MM.1S (cell line): Measurements from ENCODE around the gene DHX32.
A peak's percentile ranks its signal among the peaks of the same experiment; 100 is the strongest.

Experiments
- DNase-seq: peaks from one replicate; pipeline ENCODE4 v3.0.0-alpha.2; 2015
- H2AFZ ChIP-seq: fragments of 300-600 bp; sonication (generic); 2 replicates; pipeline ENCODE4 v1.6.0; 2016; ENCODE audit warnings: antibody characterized with exemption, low read length
- H3F3A ChIP-seq: fragments of 300-600 bp; sonication (generic); 2 replicates; pipeline ENCODE4 v1.6.1; 2016; ENCODE audit warnings: mild to moderate bottlenecking, antibody characterized with exemption, low read length, moderate library complexity, mixed read lengths; ENCODE audit not compliant: insufficient read depth
- H3K27ac ChIP-seq: fragments of 300-600 bp; sonication (generic); 2 replicates; pipeline ENCODE4 v1.5.1; 2016; ENCODE audit warnings: mild to moderate bottlenecking, low read length
- H3K27me3 ChIP-seq: fragments of 300-600 bp; sonication (generic); replicated peaks from 2 replicates; pipeline ENCODE4 v1.6.0; 2016; ENCODE audit warnings: low read length; ENCODE audit not compliant: insufficient read depth
- H3K36me3 ChIP-seq: fragments of 300-600 bp; sonication (generic); replicated peaks from 2 replicates; pipeline ENCODE4 v1.6.1; 2016; ENCODE audit warnings: mild to moderate bottlenecking, low read length, mixed read lengths; ENCODE audit not compliant: insufficient read depth
- H3K4me1 ChIP-seq: fragments of 300-600 bp; sonication (generic); 2 replicates; pipeline ENCODE4 v1.6.1; 2016; ENCODE audit warnings: low read length, mixed read lengths
- H3K4me2 ChIP-seq: fragments of 300-600 bp; sonication (generic); 2 replicates; pipeline ENCODE4 v1.6.0; 2016; ENCODE audit warnings: low read depth, low read length
- H3K4me3 ChIP-seq: fragments of 300-600 bp; sonication (generic); 2 replicates; pipeline ENCODE4 v1.5.1; 2016; ENCODE audit warnings: low read length, mixed read lengths
- H3K79me2 ChIP-seq: fragments of 300-600 bp; sonication (generic); 2 replicates; pipeline ENCODE4 v1.6.1; 2016; ENCODE audit warnings: mixed run types, low read length, mixed read lengths
- H3K9ac ChIP-seq: fragments of 300-600 bp; sonication (generic); 2 replicates; pipeline ENCODE4 v1.6.1; 2016; ENCODE audit warnings: low read length, mixed read lengths
- H3K9me2 ChIP-seq: fragments of 300-600 bp; sonication (generic); replicated peaks from 2 replicates; pipeline ENCODE4 v1.6.1; 2016; ENCODE audit warnings: mild to moderate bottlenecking, low read length, mixed read lengths; ENCODE audit not compliant: insufficient read depth
- H3K9me3 ChIP-seq: fragments of 300-600 bp; sonication (generic); replicated peaks from 2 replicates; pipeline ENCODE4 v1.6.1; 2016; ENCODE audit warnings: mild to moderate bottlenecking, low read length, mixed read lengths; ENCODE audit not compliant: insufficient read depth
- H4K20me1 ChIP-seq: fragments of 300-600 bp; sonication (generic); 2 replicates; pipeline ENCODE4 v1.6.1; 2016; ENCODE audit warnings: mild to moderate bottlenecking, low read length, moderate library complexity, mixed read lengths; ENCODE audit not compliant: insufficient read depth
- EZH2 ChIP-seq: fragments of 300-600 bp; sonication (generic); optimal IDR thresholded peaks from 2 replicates; pipeline ENCODE3; 2017; ENCODE audit warnings: low read depth, mild to moderate bottlenecking, antibody characterized with exemption, low read length, mixed read lengths
- EZH2phosphoT487 ChIP-seq: fragments of 300-600 bp; sonication (generic); IDR thresholded peaks from 2 replicates; pipeline ENCODE4 v1.6.1; 2018; ENCODE audit warnings: antibody characterized with exemption, low read length
- TF ChIP-seq, protein P1 (sequence below): fragments of 300-600 bp; sonication (generic); IDR thresholded peaks from 2 replicates; pipeline ENCODE4 v1.5.1; 2016; ENCODE audit warnings: antibody characterized with exemption, low read length, mixed read lengths

Gene DHX32

DNA sequence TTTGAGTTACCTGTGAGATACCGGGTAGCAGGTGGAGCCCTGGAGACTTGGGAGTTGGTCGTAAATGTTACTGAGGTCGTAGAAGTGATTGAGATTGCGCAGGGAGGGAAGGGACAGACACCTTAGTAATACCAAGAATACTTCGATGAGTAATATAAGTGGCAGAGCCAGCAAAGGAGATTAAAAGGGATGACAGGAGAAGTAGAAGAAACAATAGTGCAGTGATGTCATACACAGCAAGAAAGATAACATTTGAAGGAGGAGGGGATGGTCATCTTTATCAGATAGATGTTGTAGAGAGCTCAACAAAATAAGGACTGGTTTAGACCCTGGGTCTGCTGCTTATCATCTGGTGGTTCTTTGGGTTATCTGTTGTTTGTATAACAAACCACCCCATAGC is 52.8 kb downstream of the DHX32 start:
- Histone ChIP-seq H3K79me2 (peaks cover 64% of the 10 kb centered on the region), H3K4me1 (peaks cover 37% of the 10 kb centered on the region), H3K36me3 (peaks cover 18% of the 10 kb centered on the region), H3K4me3 (no peak overlapping the region), H3K9me3 (no peaks in the 10 kb centered on the region), H2AFZ (no peak overlapping the region), H3K9me2 (no peaks in the 10 kb centered on the region), H3K4me2 (no peak overlapping the region), H4K20me1 (no peaks in the 10 kb centered on the region; the same call in 1 of the 2 replicates), H3K27me3 (no peaks in the 10 kb centered on the region), H3K27ac (peak overlapping the region; percentile 38; the same call in 1 of the 2 replicates), H3K9ac (no peak overlapping the region), H3F3A (no peaks in the 10 kb centered on the region)
- no peak for DNase-seq
- TF ChIP-seq, protein P1, sequence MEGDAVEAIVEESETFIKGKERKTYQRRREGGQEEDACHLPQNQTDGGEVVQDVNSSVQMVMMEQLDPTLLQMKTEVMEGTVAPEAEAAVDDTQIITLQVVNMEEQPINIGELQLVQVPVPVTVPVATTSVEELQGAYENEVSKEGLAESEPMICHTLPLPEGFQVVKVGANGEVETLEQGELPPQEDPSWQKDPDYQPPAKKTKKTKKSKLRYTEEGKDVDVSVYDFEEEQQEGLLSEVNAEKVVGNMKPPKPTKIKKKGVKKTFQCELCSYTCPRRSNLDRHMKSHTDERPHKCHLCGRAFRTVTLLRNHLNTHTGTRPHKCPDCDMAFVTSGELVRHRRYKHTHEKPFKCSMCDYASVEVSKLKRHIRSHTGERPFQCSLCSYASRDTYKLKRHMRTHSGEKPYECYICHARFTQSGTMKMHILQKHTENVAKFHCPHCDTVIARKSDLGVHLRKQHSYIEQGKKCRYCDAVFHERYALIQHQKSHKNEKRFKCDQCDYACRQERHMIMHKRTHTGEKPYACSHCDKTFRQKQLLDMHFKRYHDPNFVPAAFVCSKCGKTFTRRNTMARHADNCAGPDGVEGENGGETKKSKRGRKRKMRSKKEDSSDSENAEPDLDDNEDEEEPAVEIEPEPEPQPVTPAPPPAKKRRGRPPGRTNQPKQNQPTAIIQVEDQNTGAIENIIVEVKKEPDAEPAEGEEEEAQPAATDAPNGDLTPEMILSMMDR, result no peak

DNA sequence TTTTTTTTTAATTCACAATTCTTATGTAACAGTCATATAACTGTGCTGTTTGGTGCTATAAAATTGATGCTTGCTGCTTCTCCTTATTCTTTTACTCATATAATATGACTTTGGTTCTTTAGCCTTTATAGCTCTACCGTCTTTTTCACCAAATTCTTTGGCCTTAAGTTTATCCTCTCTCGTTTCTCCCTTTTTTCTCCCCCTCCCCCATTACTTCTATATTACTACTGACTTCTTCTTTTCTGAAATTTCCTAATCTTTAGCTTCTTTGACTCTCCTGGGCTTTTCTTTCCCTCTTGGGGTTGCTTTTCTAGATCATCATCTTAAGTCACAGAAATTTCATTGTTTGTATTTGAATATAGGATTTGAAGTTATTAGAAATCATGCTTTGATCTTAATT is 54.0 kb downstream of the DHX32 start:
- Histone ChIP-seq H4K20me1 (no peaks in the 10 kb centered on the region; the same call in 1 of the 2 replicates), H3F3A (0 out of 2 replicates have a peak, but pooled peaks cover under 1% of the 10 kb centered on the region), H3K27me3 (no peaks in the 10 kb centered on the region), H3K79me2 (peaks cover 76% of the 10 kb centered on the region), H3K4me2 (no peak overlapping the region), H3K9me3 (no peaks in the 10 kb centered on the region), H3K27ac (no peak overlapping the region), H3K4me3 (no peak overlapping the region), H3K36me3 (peaks cover 15% of the 10 kb centered on the region), H3K4me1 (peaks cover 38% of the 10 kb centered on the region), H2AFZ (no peak overlapping the region), H3K9ac (no peak overlapping the region), H3K9me2 (no peaks in the 10 kb centered on the region)
- DNase-seq, result no peak
- TF ChIP-seq, protein P1, result no peak
- TF ChIP-seq EZH2phosphoT487, result no peak
- TF ChIP-seq EZH2, result no peak

DNA sequence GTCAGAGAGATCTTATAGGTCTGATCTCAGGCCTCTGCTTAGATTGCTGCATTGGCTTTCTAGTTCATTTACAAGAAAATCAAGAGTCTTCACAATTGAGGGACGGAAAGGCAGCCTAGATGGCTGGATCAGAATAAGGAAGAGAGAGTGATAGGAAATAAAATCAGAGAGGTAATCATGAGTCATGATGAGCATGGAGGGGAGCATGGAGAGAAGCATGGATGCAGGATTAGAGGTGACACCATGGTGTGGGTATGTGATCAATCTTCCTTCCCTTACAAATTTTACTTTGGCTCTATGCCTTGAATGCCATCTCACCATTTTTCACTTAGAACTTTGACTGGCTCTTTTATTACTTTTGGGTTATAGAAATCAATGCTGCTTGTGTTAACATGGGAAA is 56.4 kb downstream of the DHX32 start:
- TF ChIP-seq, protein P1, result no peak
- Histone ChIP-seq H3K4me3 (peak overlapping the region; percentile 91), H3F3A (peaks cover 12% of the 10 kb centered on the region; the same call in 1 of the 2 replicates), H2AFZ (no peak overlapping the region), H3K36me3 (peaks cover 15% of the 10 kb centered on the region), H3K9me2 (no peaks in the 10 kb centered on the region), H3K4me2 (peak overlapping the region; percentile 62), H3K27ac (no peak overlapping the region), H3K79me2 (peaks cover 74% of the 10 kb centered on the region), H3K9me3 (no peaks in the 10 kb centered on the region), H3K9ac (peak overlapping the region; percentile 88; the same call in 1 of the 2 replicates), H3K4me1 (peaks cover 51% of the 10 kb centered on the region), H4K20me1 (no peaks in the 10 kb centered on the region; the same call in 1 of the 2 replicates), H3K27me3 (no peaks in the 10 kb centered on the region)
- no peak for DNase-seq
